ENCODE measurements around the gene CIB1. TPM values are rescaled to one million over a fixed set of nuclear protein-coding genes. Genes with fewer than 3 reads are reported as not detected.

Gene CIB1
- total RNA-seq, 1 donor from 2014 or later = 44.1 TPM

Other genes with a start within 250 kb of the CIB1 start
- gene ZNF710, start 232.6 kb downstream of the CIB1 start, total RNA-seq = 6.7 TPM
- gene IDH2, start 131.5 kb downstream of the CIB1 start, total RNA-seq = 292 TPM
- gene SEMA4B, start 32.6 kb downstream of the CIB1 start, total RNA-seq = 23.7 TPM
- gene GDPGP1, start 268 bp upstream of the CIB1 start, total RNA-seq = 5.6 TPM
- gene TTLL13, start 15.6 kb upstream of the CIB1 start, total RNA-seq = 0.15 TPM
- gene NGRN, start 31.7 kb upstream of the CIB1 start, total RNA-seq = 26.7 TPM
- gene ZNF774, start 118.3 kb upstream of the CIB1 start, total RNA-seq = 1.4 TPM
- gene IQGAP1, start 154.3 kb upstream of the CIB1 start, total RNA-seq = 10.9 TPM

All from left lobe of liver (tissue), 1 donor.